ENCODE data around the gene USP4. TPM values are rescaled to one million over a fixed set of nuclear protein-coding genes. Genes with fewer than 3 reads are reported as not detected.

The USP4 gene
- total and polyA plus RNA-seq, 4 donors = 12.5 to 17.7 (median 14.9) TPM

DNA sequence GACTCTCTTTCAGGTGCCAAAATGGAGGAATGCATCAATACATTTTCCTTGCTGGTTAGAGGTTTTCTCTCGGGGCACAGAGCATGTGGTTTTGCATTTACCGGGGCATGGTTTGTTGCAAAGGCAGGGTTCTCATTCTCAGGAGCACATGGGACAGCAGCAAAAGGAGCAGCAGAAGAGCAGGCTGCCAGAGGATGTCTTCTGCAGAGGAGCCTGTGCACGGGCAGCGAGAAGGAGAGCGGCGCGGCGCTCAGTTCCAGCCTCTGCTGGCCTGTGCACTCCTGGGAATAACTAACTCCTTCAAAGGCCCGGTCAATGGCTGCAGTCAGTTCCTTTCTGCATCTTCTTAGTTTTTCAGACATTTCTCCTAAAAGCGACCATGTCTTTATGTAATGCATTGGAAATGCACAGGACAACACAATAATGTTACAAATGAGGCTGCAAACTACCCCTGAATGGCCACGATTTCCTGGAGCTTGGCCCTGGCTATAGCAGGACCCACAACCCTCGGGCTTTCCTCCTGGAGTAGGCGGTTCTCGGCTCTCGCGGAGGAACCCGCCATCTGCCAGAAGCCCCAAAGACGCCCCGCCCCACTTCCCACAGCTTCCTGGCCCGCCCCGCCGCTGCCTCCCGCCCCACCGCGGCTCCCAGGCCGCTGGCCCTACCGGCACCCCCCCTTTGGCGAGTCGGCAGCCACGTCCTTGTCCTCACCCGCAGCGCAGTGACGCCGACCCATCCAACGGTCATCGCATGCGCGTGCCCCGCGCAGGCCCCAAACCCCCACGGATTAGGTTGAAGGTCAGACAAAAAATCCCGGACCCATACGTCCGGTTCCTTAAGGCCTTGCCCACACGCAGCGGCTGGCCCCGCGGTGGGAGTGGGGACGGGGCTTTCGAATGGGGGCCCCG, 63.1 kb downstream of the USP4 start, which contains the start of gene C3orf62:
Gene C3orf62 (minus strand): TSS at position 758 of the 908 bp plus-strand sequence. CDS start 360 bp downstream, at position 398.
- peak within 1 kb of the TSS; percentile 39 to 74 for H3K9ac ChIP-seq (ENCODE audit: low read depth in 1 of 2, low read length in 2 of 2)
- WGBS = 9% methylated on average over 51 of the region's 51 CpGs
- peak; percentile 85 for DNase-seq (ENCODE audit: low spot score)
- peaks cover 7 to 15% (median 10%) of the 10 kb centered on the region in 4 donors for H3K36me3 ChIP-seq (ENCODE audit: control insufficient read depth in 4 of 4, insufficient read depth in 3 of 4, low read depth in 1 of 4, low read length in 3 of 4)
- peak within 1 kb of the TSS; percentile 28 to 69 (median 44) for H3K4me3 ChIP-seq (ENCODE audit: low read depth in 1 of 3, low read length in 3 of 3)
- H3K27ac ChIP-seq (ENCODE audit: low read depth in 1 of 2, low read length in 2 of 2) = peak within 1 kb of the TSS; percentile 71 to 74
- H3K9me3 ChIP-seq (ENCODE audit: control insufficient read depth in 4 of 4, low read length in 3 of 4) = no peaks in the 10 kb centered on the region
- H3K4me1 ChIP-seq (ENCODE audit: control insufficient read depth in 4 of 4, insufficient read depth in 4 of 4, low read length in 3 of 4) = peaks cover 0 to 9% (median 8%) of the 10 kb centered on the region in 4 donors
- H3K27me3 ChIP-seq (ENCODE audit: control insufficient read depth in 4 of 4, insufficient read depth in 4 of 4, low read length in 3 of 4) = no peaks in the 10 kb centered on the region
- no peak for TF ChIP-seq HNF4A (conservative IDR thresholded peaks at IDR 0.05)
- TF ChIP-seq HNF4G (IDR thresholded peaks at IDR 0.05) = no peak
- peak; percentile 35 for TF ChIP-seq SP1 (IDR thresholded peaks at IDR 0.05)
- TF ChIP-seq, protein P1, sequence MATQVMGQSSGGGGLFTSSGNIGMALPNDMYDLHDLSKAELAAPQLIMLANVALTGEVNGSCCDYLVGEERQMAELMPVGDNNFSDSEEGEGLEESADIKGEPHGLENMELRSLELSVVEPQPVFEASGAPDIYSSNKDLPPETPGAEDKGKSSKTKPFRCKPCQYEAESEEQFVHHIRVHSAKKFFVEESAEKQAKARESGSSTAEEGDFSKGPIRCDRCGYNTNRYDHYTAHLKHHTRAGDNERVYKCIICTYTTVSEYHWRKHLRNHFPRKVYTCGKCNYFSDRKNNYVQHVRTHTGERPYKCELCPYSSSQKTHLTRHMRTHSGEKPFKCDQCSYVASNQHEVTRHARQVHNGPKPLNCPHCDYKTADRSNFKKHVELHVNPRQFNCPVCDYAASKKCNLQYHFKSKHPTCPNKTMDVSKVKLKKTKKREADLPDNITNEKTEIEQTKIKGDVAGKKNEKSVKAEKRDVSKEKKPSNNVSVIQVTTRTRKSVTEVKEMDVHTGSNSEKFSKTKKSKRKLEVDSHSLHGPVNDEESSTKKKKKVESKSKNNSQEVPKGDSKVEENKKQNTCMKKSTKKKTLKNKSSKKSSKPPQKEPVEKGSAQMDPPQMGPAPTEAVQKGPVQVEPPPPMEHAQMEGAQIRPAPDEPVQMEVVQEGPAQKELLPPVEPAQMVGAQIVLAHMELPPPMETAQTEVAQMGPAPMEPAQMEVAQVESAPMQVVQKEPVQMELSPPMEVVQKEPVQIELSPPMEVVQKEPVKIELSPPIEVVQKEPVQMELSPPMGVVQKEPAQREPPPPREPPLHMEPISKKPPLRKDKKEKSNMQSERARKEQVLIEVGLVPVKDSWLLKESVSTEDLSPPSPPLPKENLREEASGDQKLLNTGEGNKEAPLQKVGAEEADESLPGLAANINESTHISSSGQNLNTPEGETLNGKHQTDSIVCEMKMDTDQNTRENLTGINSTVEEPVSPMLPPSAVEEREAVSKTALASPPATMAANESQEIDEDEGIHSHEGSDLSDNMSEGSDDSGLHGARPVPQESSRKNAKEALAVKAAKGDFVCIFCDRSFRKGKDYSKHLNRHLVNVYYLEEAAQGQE (IDR thresholded peaks at IDR 0.05) = peak; percentile 8
- TF ChIP-seq ATF3 (IDR thresholded peaks at IDR 0.05) = no peak
- TF ChIP-seq NR2F2 (IDR thresholded peaks at IDR 0.05) = peak; percentile 82
- TF ChIP-seq EGR1 (IDR thresholded peaks at IDR 0.05; ENCODE audit: low read depth in 2 of 2) = peak in 1 of 2 donors; percentile 9
- peak in 1 of 2 donors; percentile 40 for TF ChIP-seq RAD21 (IDR thresholded peaks at IDR 0.05)
- peak; percentile 45 for TF ChIP-seq YY1 (IDR thresholded peaks at IDR 0.05)
- TF ChIP-seq RXRA (IDR thresholded peaks at IDR 0.05) = peak; percentile 16 to 56
- peak in 1 of 2 donors; percentile 34 for TF ChIP-seq GABPA (IDR thresholded peaks at IDR 0.05 in 1 of 2, conservative IDR thresholded peaks at IDR 0.05 in 1 of 2)
- TF ChIP-seq TAF1 (conservative IDR thresholded peaks at IDR 0.05) = no peak
- TF ChIP-seq, protein P2, sequence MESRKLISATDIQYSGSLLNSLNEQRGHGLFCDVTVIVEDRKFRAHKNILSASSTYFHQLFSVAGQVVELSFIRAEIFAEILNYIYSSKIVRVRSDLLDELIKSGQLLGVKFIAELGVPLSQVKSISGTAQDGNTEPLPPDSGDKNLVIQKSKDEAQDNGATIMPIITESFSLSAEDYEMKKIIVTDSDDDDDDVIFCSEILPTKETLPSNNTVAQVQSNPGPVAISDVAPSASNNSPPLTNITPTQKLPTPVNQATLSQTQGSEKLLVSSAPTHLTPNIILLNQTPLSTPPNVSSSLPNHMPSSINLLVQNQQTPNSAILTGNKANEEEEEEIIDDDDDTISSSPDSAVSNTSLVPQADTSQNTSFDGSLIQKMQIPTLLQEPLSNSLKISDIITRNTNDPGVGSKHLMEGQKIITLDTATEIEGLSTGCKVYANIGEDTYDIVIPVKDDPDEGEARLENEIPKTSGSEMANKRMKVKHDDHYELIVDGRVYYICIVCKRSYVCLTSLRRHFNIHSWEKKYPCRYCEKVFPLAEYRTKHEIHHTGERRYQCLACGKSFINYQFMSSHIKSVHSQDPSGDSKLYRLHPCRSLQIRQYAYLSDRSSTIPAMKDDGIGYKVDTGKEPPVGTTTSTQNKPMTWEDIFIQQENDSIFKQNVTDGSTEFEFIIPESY (IDR thresholded peaks at IDR 0.05) = peak; percentile 61
- TF ChIP-seq JUND (IDR thresholded peaks at IDR 0.05) = no peak
- TF ChIP-seq, protein P3, sequence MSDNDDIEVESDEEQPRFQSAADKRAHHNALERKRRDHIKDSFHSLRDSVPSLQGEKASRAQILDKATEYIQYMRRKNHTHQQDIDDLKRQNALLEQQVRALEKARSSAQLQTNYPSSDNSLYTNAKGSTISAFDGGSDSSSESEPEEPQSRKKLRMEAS (IDR thresholded peaks at IDR 0.05) = no peak

Measured in liver (tissue), 9 donors.